GM19463 (cell line): Measurements from ENCODE around the gene WWC1.
A peak's percentile ranks its signal among the peaks of the same experiment; 100 is the strongest.

Experiments
- ATAC-seq: cut with Tn5 transposase; IDR thresholded peaks from one replicate; pipeline ENCODE4 v1.9.1; 2021; ENCODE audit warnings: mild to moderate bottlenecking, moderate library complexity; ENCODE audit not compliant: unreplicated experiment

WWC1 gene

GRCh38 chr5:168474319-168474718 is 182.9 kb downstream of the WWC1 start:
- no peak for ATAC-seq

- ATAC-seq, result no peak
These were observed 185.6 kb downstream of the WWC1 start for GRCh38 chr5:168477060-168477459.

GRCh38 chr5:168479166-168479565 is 187.7 kb downstream of the WWC1 start:
- ATAC-seq, result no peak

DNA sequence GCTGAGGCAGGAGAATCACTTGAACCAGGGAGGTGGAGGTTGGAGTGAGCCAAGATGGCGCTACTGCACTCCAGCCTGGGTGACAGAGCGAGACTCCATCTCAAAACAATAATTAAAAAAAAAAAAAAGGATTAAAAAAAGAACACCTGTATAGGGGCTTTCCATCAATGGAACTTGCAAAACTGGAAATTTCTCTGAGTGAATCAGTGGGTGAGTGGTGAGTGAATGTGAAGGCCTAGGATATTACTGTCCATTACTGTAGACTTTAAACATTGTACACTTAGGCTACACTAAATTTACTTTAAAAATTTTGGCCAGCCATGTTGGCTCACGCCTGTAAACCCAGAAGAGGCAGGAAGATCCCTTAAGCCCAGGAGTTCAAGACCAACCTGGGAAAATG is 189.2 kb downstream of the WWC1 start:
- ATAC-seq, result no peak

DNA sequence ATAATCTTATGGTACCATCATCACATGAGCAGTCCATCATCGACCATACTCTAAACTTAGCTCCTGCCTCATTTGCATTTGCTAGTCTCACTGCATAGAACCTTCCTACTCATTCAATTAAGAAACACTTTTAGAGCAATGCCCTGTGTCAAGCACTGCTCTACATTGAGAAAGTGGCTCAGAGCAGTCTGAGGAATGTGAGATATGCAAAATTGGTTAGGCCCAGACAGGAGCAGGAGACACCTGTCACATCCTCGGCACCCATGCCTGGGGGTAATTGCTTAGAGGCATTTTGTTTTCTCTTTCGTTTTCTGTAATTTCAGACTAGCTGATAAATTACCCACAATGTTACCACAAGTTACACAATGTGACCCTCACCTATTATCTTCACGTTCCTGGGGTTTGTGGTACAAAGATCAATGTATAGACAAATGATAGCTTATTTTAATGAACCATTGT is 189.9 kb downstream of the WWC1 start:
- peak; percentile 93 for ATAC-seq

GRCh38 chr5:168482361-168482760 is 190.9 kb downstream of the WWC1 start:
- ATAC-seq, result no peak

DNA sequence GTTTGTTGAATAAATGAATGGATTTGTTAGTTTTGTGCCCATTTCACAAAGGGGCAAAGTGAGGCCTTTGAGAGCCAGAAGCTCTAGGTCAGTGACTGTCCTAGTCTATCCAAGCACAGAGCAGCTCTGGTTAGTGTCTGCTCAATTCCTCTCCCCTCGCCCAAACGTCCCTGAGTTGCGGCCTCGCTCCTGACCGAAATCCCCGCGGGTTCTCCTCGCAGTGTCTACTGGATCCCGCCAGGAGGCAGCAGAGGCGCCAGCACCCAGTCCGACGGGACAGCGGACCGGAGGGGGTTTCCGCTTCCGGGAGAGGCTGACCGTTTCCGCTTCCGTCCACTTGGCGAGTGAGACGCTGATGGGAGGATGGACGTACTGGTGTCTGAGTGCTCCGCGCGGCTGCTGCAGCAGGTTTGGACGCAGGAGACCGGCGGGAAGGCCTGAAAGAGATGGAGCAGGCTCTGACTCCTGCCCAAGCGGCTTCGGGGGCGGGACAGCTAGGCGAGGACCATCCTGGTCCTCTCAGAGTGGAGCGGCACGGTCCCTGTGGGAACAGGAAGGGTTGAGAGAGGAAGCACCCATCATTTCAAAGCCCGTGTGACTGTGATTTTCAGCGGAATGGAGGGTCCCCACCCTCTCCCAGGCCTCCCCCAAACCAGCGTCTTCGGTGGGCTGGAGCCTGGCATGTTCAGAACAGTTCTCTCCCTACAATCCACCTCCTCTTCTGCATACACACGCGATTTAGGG is 194.9 kb downstream of the WWC1 start, which contains the start of gene RARS1:
TSS of gene RARS1 (plus strand) at position 336 of the 744 bp plus-strand sequence. CDS start at position 364, 28 bp downstream.
- ATAC-seq, result peak; percentile 68

GRCh38 chr5:168489059-168489458 is 197.6 kb downstream of the WWC1 start:
- ATAC-seq, result no peak

DNA sequence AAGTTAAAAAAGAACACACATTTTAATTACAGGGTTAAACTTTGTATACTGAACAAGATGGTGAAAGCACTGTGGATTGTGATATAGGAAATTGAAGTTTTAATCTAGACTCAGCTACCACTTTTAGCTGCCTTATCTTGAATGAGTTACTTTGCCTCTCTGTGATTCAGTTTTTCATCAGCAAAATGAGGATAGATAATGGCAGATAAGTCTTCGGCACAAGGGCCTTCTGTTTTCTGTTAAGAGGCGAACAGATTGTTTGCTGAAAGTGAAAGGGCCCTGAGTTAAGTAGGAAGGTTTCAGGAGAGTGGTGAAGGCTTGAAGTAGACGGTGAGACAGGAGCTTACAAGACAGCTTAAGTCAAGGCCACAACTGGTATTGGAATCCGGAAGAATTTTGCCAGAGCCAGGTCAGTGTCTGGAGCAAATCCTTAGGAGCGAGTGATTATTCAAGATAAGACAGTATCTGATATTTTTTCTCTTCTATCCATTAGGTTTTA is 202.7 kb downstream of the WWC1 start:
- no peak for ATAC-seq

GRCh38 chr5:168502563-168503237 is 211.3 kb downstream of the WWC1 start:
- no peak for ATAC-seq

DNA sequence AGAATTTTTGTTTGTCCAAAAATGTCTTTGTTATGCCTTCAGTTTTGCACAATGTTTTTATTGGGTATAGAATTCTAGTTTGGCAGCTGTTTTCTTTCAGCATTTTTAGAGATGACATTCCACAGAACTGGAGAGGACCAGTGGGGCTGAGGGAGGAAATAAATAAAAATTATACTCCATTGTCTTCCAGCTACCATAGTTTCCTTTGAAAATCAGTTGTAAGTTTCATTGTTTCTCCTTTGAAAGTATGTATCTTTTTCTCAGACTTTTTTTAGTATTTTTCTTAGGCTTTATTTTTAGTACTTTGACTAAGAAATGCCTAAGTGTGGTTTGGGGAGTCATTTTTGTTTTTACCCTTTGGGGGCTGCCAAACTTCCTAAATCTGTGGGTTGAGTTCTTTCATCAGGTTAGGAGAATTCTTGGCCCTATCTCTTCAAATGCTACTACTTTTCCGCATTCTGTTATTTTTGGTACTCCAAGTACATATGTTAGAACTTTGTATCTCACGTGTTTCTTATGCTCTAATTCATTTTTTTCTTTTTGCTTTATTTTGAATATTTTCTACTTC is 222.5 kb downstream of the WWC1 start:
- no peak for ATAC-seq
